NCI-H2029 (cell line): Measurements from ENCODE around the gene TPD52L1.

Source experiments
- DNase-seq: peaks from one replicate; lab custom pipeline; 2025; lab: John Stamatoyannopoulos, UW

TPD52L1 gene

DNA sequence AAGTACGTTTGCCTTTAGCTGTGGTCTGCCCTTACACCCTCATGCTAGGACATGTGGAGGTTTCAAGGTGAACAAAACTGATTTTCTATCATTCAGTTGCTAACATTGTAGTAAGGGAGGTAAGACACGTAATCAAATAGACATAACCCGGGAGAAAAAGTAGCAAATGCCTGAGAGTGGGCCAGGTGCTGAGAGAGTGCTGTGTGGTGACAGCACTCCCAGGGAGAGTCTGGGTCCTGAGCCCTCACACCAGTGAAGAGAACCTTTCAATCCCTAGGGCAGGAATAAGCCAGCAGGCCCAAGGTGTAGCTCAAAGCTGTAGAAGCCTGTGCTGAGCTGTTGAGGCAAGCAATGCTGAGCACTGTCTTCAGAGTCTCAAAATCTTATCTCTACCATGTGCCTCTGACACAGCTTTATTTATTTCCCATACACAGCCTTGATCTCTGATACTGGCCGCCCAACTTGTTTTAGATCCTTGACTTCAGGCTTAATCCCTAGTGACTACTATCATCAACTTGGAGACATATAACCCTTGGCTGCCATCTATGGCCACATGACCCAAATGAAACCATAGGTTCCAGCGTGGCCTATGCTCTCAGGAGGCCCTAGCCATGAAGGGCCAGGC lies 55.2 kb downstream of the TPD52L1 start:
- no peak for DNase-seq

DNA sequence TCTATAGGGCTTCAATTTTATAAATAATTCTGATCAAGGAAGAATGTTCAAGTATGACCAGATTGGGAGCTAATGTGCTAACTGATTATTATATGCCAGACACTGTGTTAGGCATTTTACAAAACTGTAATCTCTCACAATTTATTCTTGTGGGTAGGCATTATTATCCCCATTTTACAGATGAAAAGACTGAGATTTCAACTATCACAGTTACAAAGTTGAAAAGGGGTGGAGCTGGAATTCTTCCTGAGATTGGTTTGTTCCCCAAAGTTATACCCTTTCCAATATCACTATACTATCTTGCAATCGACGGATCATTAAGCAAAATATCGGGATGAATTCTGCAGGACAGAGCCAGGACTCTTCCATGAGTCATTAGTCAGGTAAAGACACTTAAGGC lies 57.1 kb downstream of the TPD52L1 start:
- no peak for DNase-seq

DNA sequence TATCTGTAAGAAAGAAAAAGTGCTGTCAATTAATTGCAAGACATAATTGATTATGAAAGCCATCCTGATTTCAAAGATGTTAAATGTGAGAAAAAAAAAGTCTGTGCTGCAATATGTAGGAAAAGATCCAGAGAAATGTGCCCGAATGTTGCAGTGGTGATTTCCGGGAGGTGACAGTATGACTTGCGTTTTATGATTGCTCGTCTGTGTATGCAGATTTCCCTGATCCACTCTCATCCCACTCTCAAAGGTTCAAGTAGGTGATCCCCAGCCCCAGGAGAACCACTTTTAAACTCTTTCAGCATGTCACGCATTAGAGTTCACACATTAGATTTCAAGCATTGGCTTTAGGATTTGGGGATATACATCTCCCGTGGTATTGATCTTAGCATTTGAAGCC lies 57.8 kb downstream of the TPD52L1 start:
- DNase-seq, result no peak

DNA sequence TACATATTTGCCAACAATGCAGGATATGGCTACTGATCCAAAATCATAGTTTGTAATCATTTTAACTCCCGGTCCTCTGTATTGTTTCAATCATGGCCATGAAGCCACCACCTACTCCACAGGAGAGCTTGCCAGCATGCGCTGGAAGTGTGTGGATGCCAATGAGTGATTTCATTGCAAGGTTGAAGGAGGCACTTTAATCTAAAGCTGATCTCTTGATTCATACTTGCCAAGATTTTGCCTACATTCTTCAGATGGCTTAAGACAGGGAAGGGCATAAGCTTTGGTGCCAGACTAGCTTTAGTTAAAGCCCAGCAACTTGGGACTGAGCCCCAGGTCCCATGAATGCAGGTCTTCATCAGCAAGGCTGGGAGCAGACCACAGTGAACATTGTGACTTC lies 58.8 kb downstream of the TPD52L1 start:
- DNase-seq, result no peak

DNA sequence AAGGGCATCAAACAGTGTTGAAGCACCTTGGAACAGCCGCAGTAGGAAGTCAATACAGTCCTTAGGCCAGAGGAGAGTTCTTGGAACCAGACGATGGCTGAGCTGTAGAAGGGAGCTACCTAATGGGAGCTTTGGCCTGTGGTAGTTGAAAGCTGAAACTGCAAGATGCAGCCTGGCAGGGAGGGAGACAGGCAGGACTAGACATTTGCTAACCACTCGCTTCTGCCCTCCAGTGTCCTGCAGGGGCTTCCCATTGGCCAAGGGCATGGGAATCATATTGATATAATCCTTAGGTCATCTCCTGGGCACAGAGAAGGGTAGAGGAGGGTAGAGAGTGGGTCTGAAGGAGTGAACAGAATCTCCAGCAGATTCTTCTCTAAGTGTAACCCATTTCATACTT lies 60.4 kb downstream of the TPD52L1 start:
- DNase-seq, result no peak

DNA sequence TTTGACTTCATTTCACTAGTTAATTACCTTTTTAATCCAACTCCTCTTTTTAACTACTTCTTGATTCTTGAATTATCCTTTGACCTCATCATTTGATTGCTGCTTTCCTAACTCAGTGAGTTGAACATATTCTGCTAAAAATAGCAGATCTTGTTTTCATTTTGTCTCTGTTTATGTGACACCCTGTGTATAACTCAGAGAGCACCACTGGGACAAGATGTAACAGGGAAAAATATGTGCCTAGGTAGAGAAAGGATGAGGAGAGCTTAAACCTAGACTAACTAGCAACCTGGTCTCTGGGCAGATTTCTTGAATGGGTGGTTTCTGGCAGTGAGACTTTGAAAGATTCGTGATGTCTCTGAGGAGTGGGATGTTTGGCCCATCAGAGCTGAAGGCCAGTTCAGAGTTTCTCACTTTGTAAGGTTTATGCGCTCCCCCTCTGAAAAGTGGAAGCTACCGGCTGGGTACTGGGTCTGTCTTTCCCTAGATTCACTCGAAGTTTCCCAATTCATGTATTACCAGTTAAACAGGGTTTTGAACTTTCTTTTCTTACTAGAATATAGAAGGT lies 61.8 kb downstream of the TPD52L1 start:
- DNase-seq, result no peak

DNA sequence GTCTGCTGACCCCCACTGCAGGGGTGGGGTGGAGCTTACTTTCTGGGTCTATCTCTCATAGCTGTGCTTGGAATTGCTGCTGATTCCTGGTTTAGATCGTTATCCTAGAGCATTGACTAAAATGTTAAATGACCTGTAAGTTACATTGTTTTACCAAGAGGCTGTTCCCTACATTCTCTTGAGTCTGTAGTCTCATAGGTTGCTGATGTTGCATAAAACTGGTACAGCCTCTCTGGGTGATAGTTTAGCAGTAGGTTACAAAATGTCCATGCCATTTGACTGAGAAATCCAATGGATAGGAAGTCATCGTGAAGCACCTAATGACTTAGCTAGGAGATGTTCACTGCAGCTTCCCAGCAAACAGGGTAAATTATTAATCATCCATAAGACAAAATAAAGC lies 62.4 kb downstream of the TPD52L1 start:
- DNase-seq, result no peak

DNA sequence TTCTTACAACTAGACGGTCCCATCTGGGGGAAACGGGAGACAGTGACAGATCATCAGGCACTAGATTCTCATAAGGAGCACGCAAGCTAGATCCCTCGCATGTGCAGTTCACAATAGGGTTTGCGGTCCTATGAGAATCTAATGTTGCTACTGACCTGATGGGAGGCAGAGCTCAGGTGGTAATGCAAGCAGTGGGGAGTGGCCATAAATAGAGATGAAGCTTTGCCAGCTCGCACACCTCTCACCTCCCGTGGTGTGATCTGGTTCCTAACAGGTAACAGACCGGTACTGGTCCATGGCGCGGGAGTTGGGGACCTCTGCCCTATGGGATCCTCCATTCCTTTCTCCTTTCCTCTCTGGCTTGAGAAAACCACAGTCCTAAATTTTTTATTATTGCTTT lies 63.8 kb downstream of the TPD52L1 start:
- DNase-seq, result no peak

DNA sequence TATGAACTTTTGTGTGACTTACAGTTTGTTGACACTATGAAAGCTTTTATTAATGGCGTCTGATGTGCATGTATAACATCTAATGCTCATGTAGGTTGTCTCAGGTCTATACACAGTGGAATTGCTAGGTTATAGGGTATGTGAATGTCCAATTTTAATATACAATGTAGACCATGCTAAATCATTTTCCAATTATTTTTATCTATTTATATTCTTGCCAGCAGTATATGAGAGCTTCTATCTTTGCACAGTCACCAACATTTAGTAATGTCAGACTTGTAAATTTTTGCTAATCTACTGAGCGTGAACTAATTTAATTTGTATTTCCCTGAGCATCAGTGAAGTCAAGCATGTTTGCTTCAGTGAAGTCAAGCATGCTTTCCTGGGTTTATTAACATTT lies 64.4 kb downstream of the TPD52L1 start:
- DNase-seq, result no peak

DNA sequence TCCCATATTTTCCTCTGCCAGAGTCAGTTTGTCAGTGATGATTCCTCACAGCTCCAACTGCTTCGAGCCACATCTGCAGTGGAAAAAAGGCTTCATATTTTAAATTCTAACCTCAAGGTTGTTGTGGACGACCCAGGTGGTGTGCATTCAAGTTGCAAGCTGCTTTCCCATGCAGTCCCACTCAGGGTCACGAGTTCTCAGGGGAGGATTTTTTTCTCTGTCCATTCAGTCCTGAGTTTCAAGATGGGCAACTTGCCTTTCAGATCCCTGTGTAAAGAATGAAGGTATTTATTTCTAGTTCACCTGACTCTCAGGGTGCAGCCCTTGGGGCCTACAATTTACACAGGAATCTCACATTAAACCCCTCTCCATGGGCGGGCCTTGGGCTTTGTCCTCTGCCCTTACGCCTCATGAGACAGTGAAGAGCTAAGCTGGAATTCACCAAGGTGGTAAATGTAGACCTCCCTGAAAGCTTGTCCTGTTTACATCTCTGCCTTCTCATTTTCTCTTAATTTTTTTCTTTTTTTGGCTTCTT lies 65.9 kb downstream of the TPD52L1 start:
- no peak for DNase-seq

DNA sequence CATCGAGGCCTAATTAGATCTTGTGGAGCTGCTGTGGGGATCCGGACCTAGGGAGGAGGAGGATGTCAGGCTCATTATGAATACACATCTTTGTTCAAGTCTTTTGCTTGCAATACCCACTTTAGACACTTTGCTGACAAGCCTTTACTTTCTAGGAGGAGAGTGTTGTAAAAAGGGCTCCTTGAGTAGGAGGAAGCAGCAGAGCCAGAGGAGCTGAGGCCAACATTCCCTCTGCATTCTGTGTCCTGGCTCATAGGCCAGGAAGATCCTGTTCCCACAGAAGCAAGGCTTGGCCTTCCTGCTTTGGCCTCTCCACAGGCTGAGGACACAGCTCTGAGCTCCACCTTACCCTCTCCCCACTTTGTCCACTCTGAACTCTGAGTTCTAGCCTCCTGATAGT lies 67.1 kb downstream of the TPD52L1 start:
- DNase-seq, result no peak

DNA sequence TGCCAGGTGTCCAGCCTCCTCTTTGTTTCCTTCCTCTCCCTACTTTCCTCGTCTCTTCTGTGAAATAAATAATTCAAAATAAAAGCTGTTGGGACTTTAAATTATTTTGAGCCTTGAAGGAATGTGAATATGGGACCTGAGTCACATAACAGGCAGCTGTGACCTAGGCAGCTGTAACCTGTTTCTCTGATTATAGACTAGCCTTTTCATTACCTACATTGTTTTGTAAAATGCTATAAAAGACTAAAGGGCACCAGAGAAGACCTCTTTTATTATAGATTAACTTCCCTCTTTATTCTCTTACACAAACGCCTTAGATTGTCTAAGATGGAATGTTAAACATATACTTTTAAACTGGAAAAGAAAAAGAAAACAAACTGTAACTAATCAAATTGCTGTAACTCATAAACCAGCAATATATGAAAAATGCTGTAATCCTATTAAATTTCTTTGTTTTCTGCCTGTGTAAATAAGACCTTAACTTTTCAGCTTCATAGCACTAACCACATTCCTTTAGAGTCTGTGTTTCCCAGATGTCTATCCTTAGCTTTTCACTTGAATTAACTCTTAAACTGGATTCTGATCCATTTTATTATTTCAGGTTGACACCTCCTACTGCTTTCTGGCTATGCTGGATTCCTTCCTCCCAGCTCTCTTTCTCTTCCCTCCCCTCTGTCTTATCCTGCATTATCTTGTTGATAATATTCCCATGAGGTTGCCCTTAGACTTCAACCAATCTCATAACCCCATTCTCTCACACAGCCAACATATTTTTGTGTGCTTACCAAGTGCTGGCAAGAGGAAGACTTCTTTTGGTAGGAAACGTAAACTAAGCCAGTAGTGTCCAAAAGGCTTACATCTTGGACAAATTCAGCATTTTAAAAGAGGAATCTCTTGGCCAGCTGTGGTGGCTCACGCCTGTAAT lies 69.2 kb downstream of the TPD52L1 start:
- no peak for DNase-seq

DNA sequence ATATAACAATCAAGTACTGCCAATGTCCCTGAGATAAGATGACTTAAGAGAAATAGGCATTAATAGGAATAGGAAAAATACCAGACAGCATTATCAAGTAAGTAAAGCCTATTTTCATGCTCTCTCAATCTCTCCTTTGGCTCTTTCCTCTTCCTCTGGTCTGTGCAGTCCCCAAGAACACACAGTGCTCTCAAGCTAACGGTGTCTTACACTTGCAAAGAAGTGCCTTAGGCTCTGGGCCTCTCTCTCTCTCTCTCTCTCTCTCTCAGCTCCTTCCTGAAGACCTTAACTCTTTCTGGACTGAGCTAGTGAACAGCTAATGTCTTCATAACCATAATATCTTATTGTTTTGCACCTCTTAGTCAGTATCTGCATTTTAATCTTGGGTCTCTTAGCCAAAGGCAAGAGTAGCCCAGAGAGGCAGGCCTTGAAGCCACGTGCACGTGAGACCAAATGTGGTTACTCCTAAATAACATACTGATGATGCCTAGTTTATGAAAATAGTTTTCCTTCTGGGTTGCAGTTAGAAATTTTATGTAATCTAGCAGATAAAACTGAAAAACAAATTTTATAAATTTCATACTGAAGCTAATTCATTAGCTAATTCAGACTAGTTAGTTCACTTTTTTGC lies 70.8 kb downstream of the TPD52L1 start:
- no peak for DNase-seq

DNA sequence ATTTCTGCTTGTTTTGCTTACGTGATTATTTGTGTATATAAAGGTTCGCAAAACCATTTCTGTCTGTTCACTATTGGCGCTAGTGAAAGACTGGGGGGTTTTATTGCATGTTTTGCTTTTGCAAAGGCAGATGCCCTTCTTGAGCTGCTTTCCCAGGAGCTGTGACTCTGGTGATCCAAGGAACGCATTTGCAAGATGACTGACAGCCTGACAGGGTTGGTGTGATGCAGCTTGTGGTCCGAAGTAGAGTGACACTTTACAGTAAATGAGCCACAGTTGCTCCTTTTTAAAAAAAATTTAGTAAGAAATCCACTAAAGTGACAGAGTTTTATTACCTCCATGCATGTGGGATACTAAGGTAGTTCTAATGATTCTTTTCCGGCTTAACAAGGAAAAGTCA lies 73.7 kb downstream of the TPD52L1 start:
- DNase-seq, result no peak

DNA sequence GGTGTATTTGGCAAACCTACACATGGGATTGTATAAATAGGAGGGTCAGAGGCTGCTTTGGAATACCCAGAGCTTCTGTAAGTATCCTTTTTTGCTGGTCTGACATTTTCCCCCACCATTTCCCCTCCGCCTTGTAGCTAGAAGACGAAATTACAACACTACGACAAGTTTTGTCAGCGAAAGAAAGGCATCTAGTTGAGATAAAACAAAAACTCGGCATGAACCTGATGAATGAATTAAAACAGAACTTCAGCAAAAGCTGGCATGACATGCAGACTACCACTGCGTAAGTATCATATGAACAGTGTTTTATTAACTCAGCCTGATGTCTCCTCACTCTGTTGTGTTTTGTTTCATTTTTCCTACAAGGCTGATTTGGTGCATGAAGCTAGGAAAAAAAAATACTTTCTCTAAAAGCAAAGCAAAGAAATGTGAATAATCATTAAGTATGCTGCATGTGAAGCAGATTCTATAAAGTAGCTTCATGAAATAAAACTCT lies 75.5 kb downstream of the TPD52L1 start:
- no peak for DNase-seq

DNA sequence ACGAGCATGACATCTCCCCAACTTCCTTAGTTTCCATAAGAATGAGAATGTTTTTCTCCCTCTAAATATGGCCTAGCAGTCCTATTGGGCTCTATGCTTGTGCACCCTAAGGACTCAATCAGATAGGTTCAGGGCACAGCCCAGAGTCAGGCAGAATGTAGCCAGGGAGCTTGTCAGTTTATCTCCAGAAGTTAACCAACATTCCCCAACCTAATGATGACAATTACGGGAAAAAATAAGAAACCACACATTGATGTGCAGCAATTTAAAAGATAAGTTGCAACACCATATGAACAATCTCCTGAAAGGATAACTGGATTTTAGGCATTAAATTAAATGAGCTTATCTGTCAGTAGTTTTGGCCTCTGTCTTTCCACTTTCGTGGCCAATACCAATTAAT lies 77.1 kb downstream of the TPD52L1 start:
- DNase-seq, result no peak

DNA sequence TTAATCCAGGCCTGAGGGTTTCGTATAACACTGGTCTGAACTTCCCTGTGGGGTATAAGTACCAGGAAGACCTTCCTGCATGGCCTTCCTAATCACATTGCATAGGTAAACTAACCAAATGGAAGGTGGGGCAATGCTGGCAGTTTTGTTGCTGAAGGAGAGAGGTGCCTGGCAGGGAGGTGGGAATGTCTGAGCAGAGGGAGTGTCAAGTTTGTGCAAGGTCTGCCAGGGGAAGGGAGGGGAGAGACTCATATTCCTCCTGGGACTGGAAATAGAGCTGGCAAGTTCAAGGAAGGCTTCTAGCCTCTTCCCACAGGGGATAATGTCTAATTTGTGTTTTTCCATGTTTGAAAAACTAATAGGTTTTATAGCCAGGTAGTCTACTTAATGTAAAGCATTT lies 77.6 kb downstream of the TPD52L1 start:
- DNase-seq, result no peak

DNA sequence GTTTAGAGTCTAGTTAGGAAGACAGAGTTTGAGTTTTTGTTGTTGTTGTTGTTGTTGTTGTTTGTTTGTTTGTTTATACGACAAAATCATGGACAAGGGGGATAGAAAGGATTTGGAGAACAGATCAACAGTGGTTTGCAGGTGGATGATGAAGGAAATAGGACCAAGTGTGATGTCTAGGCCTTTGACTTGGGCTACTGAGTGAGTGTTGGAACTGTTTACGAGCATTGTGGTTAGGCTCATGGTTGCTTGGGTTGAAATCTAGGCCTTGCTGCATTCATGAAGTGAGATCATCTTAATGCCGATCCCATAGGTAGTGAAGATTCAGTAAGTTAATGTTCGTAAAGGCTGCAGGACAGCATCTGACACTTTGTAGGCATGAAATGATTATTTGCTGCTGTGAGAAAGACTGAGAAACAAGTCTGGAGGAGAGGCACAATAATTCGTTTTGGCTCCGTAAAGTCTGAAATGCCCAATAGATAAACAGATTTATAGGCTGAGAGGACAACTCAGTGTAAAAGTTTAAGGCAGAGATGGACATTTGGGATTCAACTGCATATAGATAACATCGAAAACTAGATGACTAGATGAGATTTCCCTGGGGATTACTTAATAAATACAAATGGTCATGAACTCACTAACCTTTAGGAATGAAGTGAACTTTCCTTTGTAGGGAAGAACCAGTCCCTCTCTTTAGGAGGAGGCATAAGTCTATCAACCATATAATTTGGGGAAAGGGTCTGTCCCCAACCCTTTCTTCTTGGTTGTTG lies 78.2 kb downstream of the TPD52L1 start:
- DNase-seq, result no peak

DNA sequence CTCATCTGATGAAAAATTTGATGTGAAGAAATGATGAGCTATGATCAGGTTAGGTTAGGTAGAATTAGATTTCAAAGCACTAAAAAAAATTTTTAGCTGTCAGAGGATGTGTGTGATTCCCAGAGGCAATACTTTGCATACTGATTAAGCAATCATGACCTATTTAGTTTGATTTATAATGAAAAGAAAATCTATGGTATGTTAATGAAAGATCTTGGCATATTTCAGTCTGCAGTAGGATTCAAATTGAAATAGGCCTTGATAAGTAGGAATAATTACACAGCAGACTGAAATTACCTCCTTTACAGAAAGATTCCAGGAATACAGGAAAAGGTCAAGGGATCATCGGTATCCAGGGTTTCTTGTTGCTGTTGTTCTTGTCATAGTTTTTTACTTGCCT lies 78.9 kb downstream of the TPD52L1 start:
- DNase-seq, result no peak

DNA sequence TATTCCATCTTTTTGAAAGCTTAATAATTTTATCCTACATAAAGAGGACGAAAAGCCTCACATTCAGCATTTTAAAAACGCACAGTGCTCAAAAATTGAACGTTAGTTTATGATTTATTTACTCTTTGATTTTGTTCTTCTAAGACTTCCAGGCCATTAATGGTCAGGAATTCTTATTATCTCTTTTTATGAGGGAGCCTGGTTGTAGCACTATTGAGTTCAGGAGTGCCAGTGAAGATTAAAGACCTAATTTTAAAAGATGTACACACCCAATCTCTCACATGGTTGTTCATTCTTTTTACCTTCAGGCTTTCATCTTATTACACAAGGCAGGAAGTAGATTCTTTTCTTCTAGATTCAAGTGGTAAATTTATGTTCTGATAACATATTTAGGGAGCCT lies 79.6 kb downstream of the TPD52L1 start:
- DNase-seq, result no peak

DNA sequence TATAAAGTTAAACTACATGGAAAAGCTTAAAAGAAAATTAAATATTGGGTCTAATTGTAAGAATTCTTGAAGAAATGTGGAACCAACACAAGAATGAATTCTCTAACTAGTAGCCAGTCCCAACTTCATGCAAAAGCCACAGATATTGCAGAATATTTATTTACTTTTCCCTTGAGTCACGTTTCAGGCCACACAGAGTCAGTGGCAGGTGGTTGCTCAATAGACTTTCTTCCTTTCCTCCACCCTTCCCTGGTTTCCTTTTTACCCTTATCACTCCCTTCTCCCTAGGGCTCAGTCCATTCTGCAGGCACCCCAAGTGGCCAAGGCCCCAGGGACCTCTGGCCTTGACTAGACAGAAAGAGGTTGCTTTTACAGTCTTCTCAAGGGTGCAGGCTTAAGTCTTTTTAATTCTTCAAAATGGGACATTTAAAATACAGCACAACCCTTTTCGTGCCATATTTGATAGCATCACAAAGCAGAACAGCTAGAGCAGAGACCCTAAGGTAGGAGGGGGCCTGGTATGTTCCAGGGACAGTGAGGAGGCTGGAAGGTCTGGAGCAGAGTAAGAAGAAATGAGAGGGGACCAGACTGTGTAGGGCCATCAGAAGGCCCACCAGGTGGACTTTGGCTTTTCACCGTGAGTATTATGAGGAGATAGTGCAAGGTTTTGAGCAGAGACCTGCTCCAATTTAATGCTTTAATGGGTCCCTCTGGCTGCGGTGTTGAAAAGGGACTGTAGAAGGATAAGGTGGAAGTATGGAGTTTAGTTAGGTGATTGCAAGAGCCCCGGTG lies 83.2 kb downstream of the TPD52L1 start:
- no peak for DNase-seq
